K562 (cell line): ENCODE measurements around the gene HOXD4. TPM values are rescaled to one million over a fixed set of nuclear protein-coding genes. Genes with fewer than 3 reads are reported as not detected.

Experiments used
- ATAC-seq: fragments of 200-7000 bp; cut with Tn5 transposase; 3 replicates; pipeline ENCODE4 v1.9.1; 2020; ENCODE audit warnings: moderate library complexity
- BruUV-seq: library from RNA; stranded (reverse); fragments of 400-500 nt; replicated peaks from 2 replicates; lab custom pipeline; 2021; lab: Mats Ljungman, UMichigan
- CTCF ChIA-PET: fragments of 300-600 bp; formaldehyde crosslinking; extraction: SDS; loops from one replicate; lab custom pipeline; 2021; ENCODE audit warnings: low intra/inter-chr PET ratio; lab: Yijun Ruan, JAX
- POLR2A ChIA-PET: fragments of 300-600, 350-650 bp; sonication (Branson Sonifier 250); formaldehyde crosslinking; extraction: SDS; loops from one replicate; lab custom pipeline; 2021; ENCODE audit warnings: antibody characterized with exemption, inconsistent platforms; lab: Yijun Ruan, JAX
- DNase-seq, 4 experiments: peaks; one replicate each; pipeline versions ENCODE4 v3.0.0 to v3.0.0-alpha.2; 2011 to 2018; ENCODE audit warnings: low spot score in 3 of 4, mixed read lengths in 3 of 4; ENCODE audit errors: extremely low read depth in 1 of 4
- FAIRE-seq: peaks from 2 replicates; lab custom pipeline; 2011; peaks lifted over from hg19 to GRCh38; lab: Jason Lieb, UNC
- H2AFZ ChIP-seq: 2 replicates; pipeline ENCODE4 v1.6.0; 2011; ENCODE audit warnings: low read depth, low read length, control low read depth, inconsistent platforms
- H3K27ac ChIP-seq: fragments of 200-600 bp; 3 replicates; pipeline ENCODE4 v1.8.0; 2011; ENCODE audit warnings: low read depth, mild to moderate bottlenecking, control low read depth, inconsistent platforms, low read length, moderate library complexity, mixed read lengths; ENCODE audit errors: extremely low read depth
- H3K27me3 ChIP-seq, 2 experiments: fragments of 300-600 bp in 1 of 2; 2 replicates in 1 of 2; 3 replicates in 1 of 2; pipeline versions ENCODE4 v1.6.0 to v1.8.0; 2011; ENCODE audit warnings: inconsistent platforms in 2 of 2, low read length in 2 of 2, mild to moderate bottlenecking in 1 of 2, mixed read lengths in 1 of 2, moderate library complexity in 1 of 2; ENCODE audit not compliant: control insufficient read depth in 2 of 2, insufficient read depth in 2 of 2
- H3K36me3 ChIP-seq: fragments of 300-600 bp; 3 replicates; pipeline ENCODE4 v1.8.0; 2011; ENCODE audit warnings: mild to moderate bottlenecking, low read length, inconsistent platforms; ENCODE audit not compliant: control insufficient read depth, insufficient read depth
- H3K4me1 ChIP-seq, 2 experiments: fragments of 200-600 bp in 1 of 2; replicated peaks in 1 of 2; 2 replicates in 1 of 2; 3 replicates in 1 of 2; pipeline versions ENCODE4 v1.5.1 to v1.8.0; 2011; ENCODE audit warnings: inconsistent platforms in 2 of 2, low read length in 2 of 2, mild to moderate bottlenecking in 1 of 2, mixed read lengths in 1 of 2, moderate library complexity in 1 of 2; ENCODE audit not compliant: control insufficient read depth in 2 of 2, insufficient read depth in 2 of 2
- H3K4me2 ChIP-seq: 2 replicates; pipeline ENCODE4 v1.6.1; 2011; ENCODE audit warnings: low read length, control low read depth, inconsistent platforms, mixed read lengths; ENCODE audit not compliant: insufficient read depth
- H3K4me3 ChIP-seq: fragments of 200-600 bp; sonication (generic), shearing (Covaris generic); 2 replicates; pipeline ENCODE4 v1.5.1; 2016; ENCODE audit warnings: control low read depth, inconsistent platforms
- H3K79me2 ChIP-seq: fragments of 200-600 bp; 3 replicates; pipeline ENCODE4 v1.8.0; 2011; ENCODE audit warnings: low read length, inconsistent platforms; ENCODE audit not compliant: control insufficient read depth, insufficient read depth
- H3K9ac ChIP-seq, 2 experiments: 2 replicates each; pipeline versions ENCODE4 v1.6.0 to v1.6.1; 2011; ENCODE audit warnings: low read depth in 2 of 2, low read length in 2 of 2, control low read depth in 1 of 2, inconsistent platforms in 1 of 2, mild to moderate bottlenecking in 1 of 2, mixed read lengths in 1 of 2; ENCODE audit not compliant: insufficient read depth in 1 of 2
- H3K9me1 ChIP-seq: one replicate; pipeline ENCODE4 v1.6.0; 2011; ENCODE audit warnings: inconsistent platforms, mild to moderate bottlenecking, low read length, moderate library complexity; ENCODE audit not compliant: control insufficient read depth, insufficient read depth
- H3K9me3 ChIP-seq: replicated peaks from 2 replicates; pipeline ENCODE4 v1.5.1; 2011; ENCODE audit warnings: low read depth, low read length, inconsistent platforms; ENCODE audit not compliant: control insufficient read depth, insufficient read depth
- H4K20me1 ChIP-seq: replicated peaks from 2 replicates; pipeline ENCODE4 v1.6.1; 2011; ENCODE audit warnings: low read length, inconsistent platforms, mixed read lengths; ENCODE audit not compliant: control insufficient read depth, insufficient read depth
- BMI1 ChIP-seq: fragments of 150-350 bp; IDR thresholded peaks from 2 replicates; pipeline ENCODE4 v1.6.1; 2014; ENCODE audit warnings: low read length
- MECOM ChIP-seq: fragments of 250-450 bp; sonication (Bioruptor Pico); IDR thresholded peaks from 2 replicates; pipeline ENCODE4 v1.8.0; 2022; ENCODE audit warnings: inconsistent platforms
- SRSF3 ChIP-seq: fragments of 200-400 bp; formaldehyde crosslinking; IDR thresholded peaks from 2 replicates; pipeline ENCODE4 v1.6.1; 2016; ENCODE audit warnings: mild to moderate bottlenecking, low read length, moderate library complexity; ENCODE audit not compliant: insufficient read depth
- ZNF224 ChIP-seq: sonication (generic); formaldehyde crosslinking; IDR thresholded peaks from 2 replicates; pipeline ENCODE4 v1.8.0; 2022; ENCODE audit warnings: mild to moderate bottlenecking, missing genetic modification reagents
- ZNF318 ChIP-seq, 2 experiments: fragments of 450-650 bp; IDR thresholded peaks; 2 replicates each; pipeline ENCODE4 v1.6.1; 2016; ENCODE audit warnings: mild to moderate bottlenecking in 2 of 2, borderline replicate concordance in 1 of 2, low read depth in 1 of 2, moderate library complexity in 1 of 2
- ZNF655 ChIP-seq: fragments of 250-450 bp; sonication (Bioruptor Pico); IDR thresholded peaks from 2 replicates; pipeline ENCODE4 v1.5.0; 2021
- ZNF699 ChIP-seq: fragments of 250-450 bp; sonication (Bioruptor Pico); IDR thresholded peaks from 2 replicates; pipeline ENCODE4 v1.8.0; 2021; ENCODE audit warnings: mild to moderate bottlenecking, moderate library complexity; ENCODE audit not compliant: insufficient replicate concordance
- ZNF76 ChIP-seq: fragments of 250-450 bp; sonication (Bioruptor Pico); IDR thresholded peaks from 2 replicates; pipeline ENCODE4 v1.4.0; 2020; ENCODE audit warnings: mild to moderate bottlenecking, moderate library complexity, borderline replicate concordance
- WGBS: fragments of 100-300 bp; shearing (Covaris generic); methylation state at CpG from one replicate; pipeline ENCODE4 v1.1.6; 2016; ENCODE audit warnings: low coverage, mixed read lengths; ENCODE audit not compliant: insufficient coverage; ENCODE audit errors: missing lambda C conversion rate; 5-methylcytosine and 5-hydroxymethylcytosine counted together
- in situ Hi-C: fragments of 300-500 bp; cut with MboI; formaldehyde crosslinking; loops from 4 replicates; pipeline ENCODE4 v1.15.0; 2018; ENCODE audit warnings: inconsistent platforms, mixed read lengths
- intact Hi-C: fragments of 100-400 bp; cut with micrococcal nuclease; formaldehyde crosslinking; loops from 2 replicates; pipeline ENCODE4 v1.14.2; 2022
- polyA plus RNA-seq, 8 experiments: library from polyadenylated mRNA; depleted of rRNA in 4 of 8; stranded (reverse) in 5 of 8; unstranded in 3 of 8; fragments of >200 nt; fragmentation: Nextera tagmentation in 2 of 8; fragmentation: Illumina TruSeq in 1 of 8; extraction: Ambion mirVana in 2 of 8; extraction: Trizol in 1 of 8; gene quantifications; 2 replicates each; pipeline versions ENCODE4 v1.2.1 to v1.2.3, GENCODE V29; 2011 to 2014; ENCODE audit warnings: inconsistent platforms in 1 of 8, missing spikeins in 1 of 8
- total RNA-seq, 7 experiments: library from RNA; depleted of rRNA in 6 of 7; stranded (reverse); fragments of >200 nt in 6 of 7; fragmentation: Illumina TruSeq in 2 of 7; extraction: Trizol in 2 of 7; gene quantifications; 2 replicates each; pipeline versions ENCODE4 v1.2.1 to v1.2.3, GENCODE V29; 2011 to 2021; ENCODE audit warnings: low replicate concordance in 1 of 7

HOXD4 gene
- total and polyA plus RNA-seq, 9 of the 15 experiments (the other 6 are each of a cell fraction or from before 2014, with no cell fraction given) = not detected

GRCh38 chr2:176178757-176179295 lies 27.5 kb downstream of the HOXD4 start:
- no TSS peak for BruUV-seq
- TF ChIP-seq MECOM (CRISPR knock-in tag) = no peak
- no peak for TF ChIP-seq ZNF655
- TF ChIP-seq ZNF699 (CRISPR knock-in tag) = no peak
- no peak for TF ChIP-seq SRSF3
- no peak for TF ChIP-seq ZNF318 (IDR thresholded peaks at IDR 0.05; ENCODE audit: borderline replicate concordance in 1 of 2, low read depth in 1 of 2)
- TF ChIP-seq ZNF76 (CRISPR knock-in tag) = no peak
- TF ChIP-seq ZNF224 = no peak
- no peak for TF ChIP-seq BMI1
- H3K79me2 ChIP-seq = no peaks in the 10 kb centered on the region
- peaks cover 52 to 62% of the 10 kb centered on the region in 2 experiments for H3K27me3 ChIP-seq
- FAIRE-seq (no peak), ATAC-seq (no peak; the same call in 2 of the 3 replicates), DNase-seq (no peak)
- ChIA-PET CTCF (interaction anchor here (0.7 kb wide), 1 partner anchor 1581 kb away, joined by 3 read pairs; no protein-coding TSS in a partner anchor), POLR2A (interaction anchor here (0.7 kb wide), 1 partner anchor 39 kb away, joined by 3 read pairs; no protein-coding TSS in a partner anchor)
- no peak overlapping the region for H3K9ac ChIP-seq
- no peaks in the 10 kb centered on the region for H3K9me1 ChIP-seq
- no peak overlapping the region for H3K4me3 ChIP-seq
- no peak overlapping the region for H2AFZ ChIP-seq
- peaks cover 0 to 20% of the 10 kb centered on the region in 2 experiments; a peak in 2 of 5 replicates for H3K4me1 ChIP-seq
- no peaks in the 10 kb centered on the region for H3K9me3 ChIP-seq
- in situ Hi-C loops = no loop called here
- H4K20me1 ChIP-seq = no peaks in the 10 kb centered on the region; the same call in 1 of the 2 replicates
- 8% methylated on average over 7 of the region's 7 CpGs for WGBS
- H3K36me3 ChIP-seq = no peaks in the 10 kb centered on the region
- no peak overlapping the region for H3K27ac ChIP-seq
- intact Hi-C loops = no loop called here
- H3K4me2 ChIP-seq = no peak overlapping the region
